HG03565 (cell line): ENCODE data around the gene NFATC1.
"Not testable (repeated sequence)": the region's sequence is repeated elsewhere in the genome, so short reads cannot be mapped to it uniquely, and the experiment has no call there.

ENCODE experiments used
- ATAC-seq: cut with Tn5 transposase; IDR thresholded peaks from one replicate; pipeline ENCODE4 v1.9.1; 2021; ENCODE audit warnings: mild to moderate bottlenecking, moderate library complexity; ENCODE audit not compliant: unreplicated experiment

Gene NFATC1

DNA sequence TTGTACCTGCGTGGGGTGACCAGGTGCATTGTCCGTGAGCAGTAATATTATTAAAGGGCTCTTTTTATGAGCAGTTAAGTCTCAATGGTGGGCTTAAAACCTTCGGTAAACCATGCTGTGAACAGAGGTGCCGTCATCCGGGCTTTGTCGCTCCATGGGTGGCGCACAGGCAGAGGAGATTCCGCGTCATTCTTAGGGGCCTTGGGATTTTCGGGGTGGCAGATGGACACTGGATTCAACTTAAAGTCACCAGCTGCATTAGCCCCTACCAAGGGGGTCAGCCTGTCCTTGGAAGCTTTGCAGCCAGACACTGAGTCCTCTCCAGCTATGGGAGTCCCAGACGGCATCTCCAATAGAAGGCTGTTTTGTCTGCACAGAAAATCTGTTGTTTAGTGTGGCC lies 107.7 kb downstream of the NFATC1 start:
- no peak for ATAC-seq

- no peak for ATAC-seq
These were observed 108.3 kb downstream of the NFATC1 start for GRCh38 chr18:79504034-79504433.

- ATAC-seq: not testable (repeated sequence)
These were observed 108.8 kb downstream of the NFATC1 start for GRCh38 chr18:79504495-79504894.

- not testable (repeated sequence) for ATAC-seq
These were observed 109.7 kb downstream of the NFATC1 start for GRCh38 chr18:79505465-79505864.

DNA sequence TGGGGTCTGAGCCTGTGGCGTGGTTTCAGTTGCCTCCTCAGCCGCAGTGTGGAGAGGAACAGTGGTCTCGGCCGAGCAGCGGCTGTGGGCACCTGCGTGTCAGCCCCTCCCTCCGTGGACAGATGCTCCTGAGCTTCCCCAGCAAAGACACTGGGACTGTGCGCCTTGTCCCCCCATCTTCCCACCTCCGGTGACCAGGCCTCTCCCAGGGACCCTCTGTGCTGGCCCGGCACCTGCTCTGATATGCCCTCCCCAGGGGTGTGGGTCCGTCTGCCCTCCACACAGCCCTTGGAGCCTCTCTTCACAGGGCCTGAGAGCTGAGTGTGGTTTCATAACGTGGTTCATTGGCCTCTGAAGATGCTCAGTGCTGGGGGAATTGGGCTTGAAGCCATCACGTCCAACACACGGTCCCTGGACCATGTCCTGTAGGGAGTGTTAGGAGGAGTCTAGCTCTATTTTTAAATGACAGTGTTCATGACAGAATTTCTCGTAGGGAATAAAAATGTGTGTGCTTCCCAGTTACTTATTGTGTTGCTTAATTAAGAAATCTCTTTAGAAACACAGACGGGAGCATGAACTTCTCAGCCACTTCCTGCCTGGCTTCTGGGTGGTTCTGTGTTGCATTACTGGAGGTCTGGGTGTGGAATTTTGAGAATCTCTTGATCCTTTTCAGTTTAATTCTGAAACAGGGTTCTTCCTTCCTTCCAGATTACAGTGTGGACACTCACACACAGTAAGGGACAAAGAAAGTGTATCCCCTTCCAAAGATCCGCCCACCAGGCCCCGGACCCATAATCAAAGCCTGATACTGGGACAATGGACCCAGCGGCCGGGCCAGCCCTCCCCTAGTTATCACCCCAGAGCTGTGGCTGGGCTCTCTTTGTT lies 110.7 kb downstream of the NFATC1 start:
- ATAC-seq: no peak

- no peak for ATAC-seq
These were observed 111.4 kb downstream of the NFATC1 start for GRCh38 chr18:79507076-79507545.

- ATAC-seq: no peak
These were observed 112.1 kb downstream of the NFATC1 start for GRCh38 chr18:79507546-79508480.

DNA sequence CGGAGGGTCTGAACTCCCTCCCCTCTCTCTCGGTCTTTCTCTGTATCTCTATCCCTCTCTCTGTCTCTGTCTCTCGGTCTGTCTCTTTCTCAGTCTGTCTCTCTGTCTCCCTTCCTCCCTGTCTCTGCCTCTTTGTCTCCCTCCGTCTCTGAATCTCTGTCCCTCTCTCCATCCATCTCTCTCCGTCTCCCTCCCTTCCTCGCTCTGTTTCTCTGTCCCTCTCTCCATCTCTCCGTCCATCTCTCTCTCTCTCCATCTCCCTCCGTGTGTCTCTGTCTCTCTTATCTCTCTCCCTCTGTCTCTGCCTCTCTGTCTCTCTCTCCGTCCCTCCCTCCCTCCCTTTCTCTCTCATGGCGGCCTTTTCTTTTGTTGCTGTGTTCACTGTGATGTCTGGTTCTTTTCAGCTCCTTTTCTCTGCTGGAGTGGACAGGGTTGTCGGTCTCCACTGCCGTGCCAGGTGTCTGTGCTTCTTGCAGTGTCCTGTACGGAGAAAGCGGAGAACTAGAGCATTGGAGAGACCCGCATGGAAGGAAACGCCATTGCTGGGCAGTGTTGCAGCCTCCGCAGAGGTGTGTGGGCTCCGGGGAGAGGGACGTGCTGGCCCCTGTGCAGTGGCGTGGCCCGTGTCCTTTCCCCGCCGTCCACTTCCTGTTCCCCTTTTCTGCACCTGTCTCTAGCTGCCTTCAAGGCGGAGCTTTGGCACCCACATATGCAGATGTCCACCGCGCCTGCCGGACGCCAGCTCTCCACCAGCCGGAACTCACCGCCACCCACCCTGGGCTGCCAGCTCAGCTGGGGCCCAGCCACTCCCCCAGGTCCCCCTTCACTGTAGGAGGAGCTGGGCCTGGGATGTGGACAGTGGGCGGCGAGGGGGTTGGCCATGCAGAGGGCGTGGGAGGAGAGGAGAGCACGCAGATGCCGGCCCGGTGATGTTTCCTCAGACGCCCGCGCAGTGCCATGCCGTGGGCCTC lies 113.1 kb downstream of the NFATC1 start:
- peak; percentile 50 for ATAC-seq

DNA sequence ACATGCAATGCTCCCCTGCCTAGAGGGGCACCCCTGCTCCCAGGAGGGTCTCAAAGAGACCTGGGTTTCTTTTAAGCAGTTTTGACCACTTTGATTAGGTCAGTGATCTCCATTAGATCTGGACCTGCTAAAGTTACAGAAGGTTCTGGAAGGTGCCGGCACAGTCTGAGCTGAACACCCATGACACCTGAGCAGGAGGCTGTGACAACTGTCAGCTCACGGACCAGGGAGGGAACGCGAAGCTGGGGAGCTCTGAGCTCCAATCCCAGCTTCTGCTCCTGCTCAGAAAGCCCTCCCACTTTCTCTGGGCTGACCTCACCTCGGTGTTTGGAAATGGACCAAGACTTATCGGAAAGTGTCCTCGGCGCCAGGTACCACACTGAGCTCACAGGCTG lies 113.8 kb downstream of the NFATC1 start:
- ATAC-seq: no peak

- no peak for ATAC-seq
These were observed 114.4 kb downstream of the NFATC1 start for GRCh38 chr18:79510046-79510685.

DNA sequence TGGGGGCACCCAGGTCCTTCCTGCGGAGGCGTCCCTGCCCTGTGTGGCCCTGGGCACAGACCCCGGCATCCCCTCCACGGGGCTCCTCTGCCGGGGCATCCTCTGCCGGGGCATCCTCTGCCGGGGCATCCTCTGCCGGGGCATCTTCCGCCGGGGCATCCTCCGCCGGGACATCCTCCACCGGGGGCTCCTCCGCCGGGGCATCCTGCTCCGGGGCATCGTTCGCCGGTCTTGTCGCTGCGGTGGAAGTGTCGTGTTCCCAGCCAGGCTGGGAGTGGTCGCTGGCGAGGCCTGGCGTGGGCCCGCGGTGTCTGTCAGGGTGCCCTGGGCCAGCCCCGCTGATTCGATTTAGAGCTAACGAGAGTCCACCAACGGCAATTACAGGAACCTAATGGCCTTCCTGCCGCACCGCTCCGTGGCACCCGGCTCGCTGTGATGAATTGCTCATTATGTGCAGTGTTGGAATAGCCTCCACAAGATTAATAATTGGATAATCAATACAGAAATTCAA lies 115.1 kb downstream of the NFATC1 start:
- ATAC-seq: no peak

DNA sequence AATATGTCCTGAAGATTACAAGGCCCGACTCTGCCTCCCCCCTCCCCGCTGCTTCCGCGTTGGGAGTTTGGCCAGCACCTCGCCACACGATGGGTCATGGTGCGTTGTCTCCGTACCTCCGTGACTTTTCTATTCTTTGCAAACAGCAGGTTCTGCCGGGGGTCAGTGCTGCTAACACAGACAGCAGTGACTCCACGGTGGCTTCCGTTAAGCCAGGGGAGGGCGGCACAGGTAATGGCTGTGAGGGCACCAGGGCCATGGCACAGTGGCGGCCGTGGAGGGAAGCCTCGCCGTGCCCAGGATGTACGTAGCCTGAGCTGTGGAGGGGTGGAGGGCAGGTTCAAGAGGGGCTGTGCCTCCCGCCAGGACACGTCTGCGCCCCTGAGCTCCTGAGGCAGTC lies 115.5 kb downstream of the NFATC1 start:
- no peak for ATAC-seq

DNA sequence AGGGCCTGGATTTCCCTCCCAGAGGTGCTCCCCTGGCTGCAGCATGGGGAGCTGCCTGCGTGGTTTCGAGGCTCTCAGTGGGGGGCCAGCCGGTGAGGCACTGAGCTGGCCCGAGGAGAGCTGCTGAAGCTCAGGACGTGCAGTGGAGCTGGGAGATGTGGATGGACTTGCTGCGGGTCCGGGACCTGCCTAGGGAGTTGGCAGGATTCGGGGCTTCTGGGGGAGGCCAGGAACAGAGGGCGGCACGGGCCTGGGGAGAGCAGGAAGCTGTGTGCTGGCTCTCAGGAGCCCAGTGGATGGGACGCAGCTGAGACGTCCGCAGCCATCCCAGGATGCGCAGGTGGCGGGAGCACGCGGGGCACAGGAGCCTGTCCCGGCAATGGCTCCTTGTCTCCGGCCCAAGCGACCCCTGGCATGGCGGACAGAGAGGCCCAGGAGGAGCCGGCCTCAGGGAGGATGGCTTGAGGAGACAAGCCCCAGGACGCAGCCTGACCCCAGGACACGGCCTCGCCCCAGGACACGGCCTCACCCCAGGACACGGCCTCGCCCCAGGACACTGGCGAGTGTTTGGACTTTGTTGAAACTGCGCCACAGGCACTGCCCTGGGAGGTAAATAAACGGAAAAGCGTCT lies 116.1 kb downstream of the NFATC1 start:
- no peak for ATAC-seq

DNA sequence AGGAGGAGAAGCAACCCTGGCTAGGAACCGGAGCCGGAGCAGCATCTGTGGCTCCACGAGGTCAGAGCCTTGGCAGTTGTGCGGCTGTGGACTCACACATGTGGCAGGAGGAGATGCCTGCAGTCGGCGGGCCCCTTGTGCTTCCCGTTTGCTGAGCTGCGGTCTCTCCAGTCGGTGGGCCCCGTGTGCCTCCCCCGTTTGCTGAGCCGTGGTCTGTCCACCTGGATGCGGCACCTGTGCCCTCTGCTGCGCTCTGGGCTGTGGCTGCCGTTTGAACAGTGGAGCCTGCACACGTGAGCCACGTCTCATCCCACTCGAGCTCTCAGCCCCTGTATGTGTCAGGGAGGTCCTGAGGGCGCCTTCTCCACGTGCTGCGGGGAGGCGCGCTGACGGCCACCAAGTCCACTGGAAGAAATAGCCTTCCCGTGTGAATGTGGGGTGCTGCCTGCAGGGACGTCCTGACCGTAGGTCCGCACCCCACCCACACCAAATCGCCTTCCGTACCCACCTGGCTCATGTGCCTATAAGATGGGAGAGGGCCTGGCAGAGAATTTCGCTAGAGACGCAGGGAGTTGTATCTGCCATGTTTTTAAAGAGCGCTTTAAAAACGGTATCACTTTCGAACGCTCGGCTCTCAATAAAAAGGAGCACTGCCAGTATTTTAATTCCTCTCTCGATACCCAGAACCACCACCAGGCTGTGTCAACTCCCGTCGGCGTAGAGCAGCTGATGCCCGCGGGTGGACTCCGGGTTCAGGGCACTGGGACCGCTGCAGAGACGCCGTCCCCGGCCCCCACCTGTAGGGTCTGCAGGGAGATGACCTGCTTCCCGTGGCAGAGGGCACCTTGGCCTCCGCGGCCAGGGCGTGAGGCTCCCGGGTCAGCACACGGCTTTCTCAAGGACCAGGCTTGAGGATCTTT lies 117.0 kb downstream of the NFATC1 start:
- ATAC-seq: no peak

GRCh38 chr18:79513381-79514081 lies 117.8 kb downstream of the NFATC1 start:
- no peak for ATAC-seq

GRCh38 chr18:79515331-79515730 lies 119.6 kb downstream of the NFATC1 start:
- no peak for ATAC-seq

DNA sequence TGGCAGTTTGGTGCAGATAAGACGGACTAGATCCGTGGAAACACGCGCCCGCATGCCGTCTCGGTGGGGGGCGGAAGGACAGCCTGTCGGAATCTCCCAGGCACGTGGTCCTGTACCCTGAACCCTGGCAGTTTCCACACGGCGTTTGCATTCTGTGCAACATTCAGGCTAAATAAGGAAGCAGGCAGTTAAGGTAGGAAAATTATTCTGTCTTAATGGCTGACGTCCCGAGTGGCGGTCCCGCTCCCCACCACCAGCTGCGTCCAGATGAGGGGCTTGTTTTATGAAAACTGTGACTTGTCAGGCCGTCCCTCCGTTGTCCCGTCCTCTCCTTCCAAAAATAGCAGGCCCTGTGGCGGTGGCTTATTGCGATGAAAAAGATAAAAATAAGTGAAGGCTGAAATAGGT lies 120.2 kb downstream of the NFATC1 start:
- no peak for ATAC-seq
